Measurements from ENCODE around the gene JARID2. TPM values are rescaled to one million over a fixed set of nuclear protein-coding genes. Genes with fewer than 3 reads are reported as not detected.

Gene JARID2
- total and polyA plus RNA-seq, 4 donors, result 1.4 to 12.3 (median 3.4) TPM

GRCh38 chr6:15368186-15368585 is 122.3 kb downstream of the JARID2 start:
- H3K27me3 ChIP-seq (ENCODE audit: control insufficient read depth in 4 of 4, insufficient read depth in 4 of 4, low read length in 3 of 4), result no peaks in the 10 kb centered on the region
- no peak for DNase-seq (ENCODE audit: low spot score)
- H3K9me3 ChIP-seq (ENCODE audit: control insufficient read depth in 4 of 4, low read length in 3 of 4), result no peaks in the 10 kb centered on the region
- TF ChIP-seq RAD21 (IDR thresholded peaks at IDR 0.05) (no peak), CTCF (IDR thresholded peaks at IDR 0.05; ENCODE audit: low read depth, low read length, missing input control) (no peak), JUND (IDR thresholded peaks at IDR 0.05) (no peak), TAF1 (conservative IDR thresholded peaks at IDR 0.05) (no peak), EGR1 (IDR thresholded peaks at IDR 0.05; ENCODE audit: low read depth in 2 of 2) (no peak), REST (IDR thresholded peaks at IDR 0.05) (no peak), SP1 (IDR thresholded peaks at IDR 0.05) (no peak), YY1 (IDR thresholded peaks at IDR 0.05) (no peak)
- no peak overlapping the region for H3K9ac ChIP-seq (ENCODE audit: low read depth in 1 of 2, low read length in 2 of 2)
- no peak overlapping the region for H3K27ac ChIP-seq (ENCODE audit: low read depth in 1 of 2, low read length in 2 of 2)
- no peak overlapping the region for H3K4me3 ChIP-seq (ENCODE audit: low read depth in 1 of 3, low read length in 3 of 3)
- H3K4me1 ChIP-seq (ENCODE audit: control insufficient read depth in 4 of 4, insufficient read depth in 4 of 4, low read length in 3 of 4), result peaks cover 8 to 33% (median 20%) of the 10 kb centered on the region in 4 donors
- H3K36me3 ChIP-seq (ENCODE audit: control insufficient read depth in 4 of 4, insufficient read depth in 3 of 4, low read depth in 1 of 4, low read length in 3 of 4), result no peaks in the 10 kb centered on the region

GRCh38 chr6:15368873-15369272 is 123.0 kb downstream of the JARID2 start:
- Histone ChIP-seq H3K9ac (ENCODE audit: low read depth in 1 of 2, low read length in 2 of 2) (no peak overlapping the region), H3K4me1 (ENCODE audit: control insufficient read depth in 4 of 4, insufficient read depth in 4 of 4, low read length in 3 of 4) (peaks cover 8 to 28% (median 16%) of the 10 kb centered on the region in 4 donors), H3K27ac (ENCODE audit: low read depth in 1 of 2, low read length in 2 of 2) (no peak overlapping the region), H3K9me3 (ENCODE audit: control insufficient read depth in 4 of 4, low read length in 3 of 4) (no peaks in the 10 kb centered on the region), H3K36me3 (ENCODE audit: control insufficient read depth in 4 of 4, insufficient read depth in 3 of 4, low read depth in 1 of 4, low read length in 3 of 4) (no peaks in the 10 kb centered on the region), H3K27me3 (ENCODE audit: control insufficient read depth in 4 of 4, insufficient read depth in 4 of 4, low read length in 3 of 4) (no peaks in the 10 kb centered on the region), H3K4me3 (ENCODE audit: low read depth in 1 of 3, low read length in 3 of 3) (no peak overlapping the region)
- DNase-seq (ENCODE audit: low spot score), result no peak
- WGBS, result 90% methylated on average over 5 of the region's 5 CpGs
- TF ChIP-seq ATF3 (IDR thresholded peaks at IDR 0.05) (no peak), HNF4A (conservative IDR thresholded peaks at IDR 0.05) (no peak), NR2F2 (IDR thresholded peaks at IDR 0.05) (no peak), HNF4G (IDR thresholded peaks at IDR 0.05) (no peak), ZBTB33 (IDR thresholded peaks at IDR 0.05) (no peak), FOXA2 (IDR thresholded peaks at IDR 0.05) (no peak), CTCF (IDR thresholded peaks at IDR 0.05; ENCODE audit: low read depth, low read length, missing input control) (no peak), GABPA (IDR thresholded peaks at IDR 0.05 in 1 of 2, conservative IDR thresholded peaks at IDR 0.05 in 1 of 2) (no peak), YY1 (IDR thresholded peaks at IDR 0.05) (no peak), FOXA1 (IDR thresholded peaks at IDR 0.05) (no peak), JUND (IDR thresholded peaks at IDR 0.05) (no peak), TAF1 (conservative IDR thresholded peaks at IDR 0.05) (no peak), REST (IDR thresholded peaks at IDR 0.05) (no peak), RXRA (IDR thresholded peaks at IDR 0.05) (no peak)

Data from liver (tissue), 9 donors.